ENCODE results near the gene STAT5B. TPM values are rescaled to one million over a fixed set of nuclear protein-coding genes. Genes with fewer than 3 reads are reported as not detected.
"Not testable (repeated sequence)": the region's sequence is repeated elsewhere in the genome, so short reads cannot be mapped to it uniquely, and the experiment has no call there.

Gene STAT5B
- total and polyA plus RNA-seq, 9 donors = 27.0 to 41.1 (median 35.7) TPM

DNA sequence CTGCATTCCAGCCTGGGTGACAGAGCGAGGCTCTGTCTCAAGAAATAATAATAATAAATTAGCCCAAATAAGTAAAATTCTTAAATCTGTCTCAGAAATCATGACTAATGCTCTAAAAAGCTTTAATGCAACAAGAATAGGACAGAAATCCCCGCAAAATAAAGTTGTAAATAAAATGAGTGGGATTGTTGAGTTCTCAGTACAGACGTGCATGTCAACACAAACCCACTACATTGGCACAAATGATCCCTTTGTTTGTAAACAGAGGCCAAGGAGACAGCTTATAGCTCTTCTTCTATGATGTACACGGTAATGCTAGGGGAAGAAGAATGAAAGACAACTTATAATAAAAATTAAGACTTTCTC, 6.0 kb downstream of the STAT5B start:
- DNase-seq = no peak
- Histone ChIP-seq H3K4me3 (ENCODE audit: low read length) (no peak overlapping the region), H3K9me3 (replicated peaks; ENCODE audit: control insufficient read depth, low read depth, low read length) (no peaks in the 10 kb centered on the region), H3K4me1 (ENCODE audit: control insufficient read depth, insufficient read depth, low read length) (peaks cover 6% of the 10 kb centered on the region), H3K27me3 (ENCODE audit: control insufficient read depth, insufficient read depth, low read length) (no peaks in the 10 kb centered on the region), H3K27ac (ENCODE audit: low read length) (no peak overlapping the region), H3K36me3 (ENCODE audit: control insufficient read depth, insufficient read depth, low read length) (no peaks in the 10 kb centered on the region)
- WGBS (ENCODE audit: insufficient coverage) = no CpG with 5 or more reads among the region's 4 CpGs

DNA sequence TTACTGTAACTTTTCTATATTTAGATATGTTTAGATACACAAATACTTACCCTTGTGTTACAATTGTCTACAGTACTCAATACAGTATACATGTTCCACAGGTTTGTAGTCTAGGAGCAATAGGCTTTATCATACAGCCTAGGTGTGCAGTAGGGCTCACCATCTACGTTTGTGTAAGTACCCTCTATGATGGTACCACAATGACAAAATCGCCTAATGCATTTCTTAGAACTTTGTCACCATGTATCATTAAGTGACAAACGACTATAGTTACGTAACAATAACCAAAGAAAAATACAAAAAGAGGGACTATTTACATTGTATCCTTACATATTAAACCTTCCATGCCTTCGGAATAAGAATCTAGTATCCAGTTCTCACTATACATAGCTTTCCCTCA, 8.0 kb downstream of the STAT5B start:
- Histone ChIP-seq H3K4me1 (ENCODE audit: control insufficient read depth, insufficient read depth, low read length) (no peaks in the 10 kb centered on the region), H3K4me3 (ENCODE audit: low read length) (no peak overlapping the region), H3K27me3 (ENCODE audit: control insufficient read depth, insufficient read depth, low read length) (no peaks in the 10 kb centered on the region), H3K9me3 (replicated peaks; ENCODE audit: control insufficient read depth, low read depth, low read length) (no peaks in the 10 kb centered on the region), H3K27ac (ENCODE audit: low read length) (no peak overlapping the region), H3K36me3 (ENCODE audit: control insufficient read depth, insufficient read depth, low read length) (no peaks in the 10 kb centered on the region)
- 86% methylated on average over 4 of the region's 5 CpGs for WGBS (ENCODE audit: insufficient coverage)
- DNase-seq = no peak

DNA sequence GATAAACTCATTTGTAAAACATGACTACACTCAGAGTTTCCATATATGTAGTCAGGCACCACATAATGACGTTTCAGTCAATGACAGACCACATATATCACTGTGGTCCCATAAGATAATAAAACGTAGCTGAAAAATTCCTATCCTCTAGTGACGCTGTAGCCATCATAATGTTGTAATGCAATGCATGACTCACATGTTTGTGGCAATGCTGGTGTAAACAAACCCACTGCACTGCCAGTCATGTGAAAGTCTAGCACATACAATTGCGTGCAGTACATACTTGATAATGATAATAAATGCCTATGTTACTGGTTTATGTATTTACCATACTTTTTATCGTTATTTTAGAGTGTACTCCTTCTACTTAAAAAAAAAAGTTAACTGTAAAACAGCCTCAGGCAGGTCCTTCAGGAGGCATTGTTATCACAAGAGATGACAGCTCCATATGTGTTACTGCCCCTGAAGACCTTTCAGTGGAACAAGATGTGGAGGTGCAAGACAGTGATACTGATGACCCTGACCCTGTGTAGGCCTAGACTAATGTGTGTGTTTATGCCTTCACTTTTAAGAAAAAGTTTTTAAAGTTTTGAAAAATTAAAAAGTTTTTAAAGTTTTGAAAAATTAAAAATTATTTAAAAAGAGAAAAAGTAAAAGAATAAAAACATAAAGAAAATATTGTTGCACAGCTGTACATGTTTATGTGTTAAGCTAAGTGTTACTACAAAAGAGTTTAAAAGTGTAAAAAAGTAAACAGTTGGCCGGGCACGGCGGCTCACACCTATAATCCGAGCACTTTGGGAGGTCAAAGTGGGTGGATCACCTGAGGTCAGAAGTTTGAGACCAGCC, 9.0 kb downstream of the STAT5B start:
- H3K9me3 ChIP-seq (replicated peaks; ENCODE audit: control insufficient read depth, low read depth, low read length) = no peaks in the 10 kb centered on the region
- no peak overlapping the region for H3K27ac ChIP-seq (ENCODE audit: low read length)
- no peaks in the 10 kb centered on the region for H3K27me3 ChIP-seq (ENCODE audit: control insufficient read depth, insufficient read depth, low read length)
- 72% methylated on average over 2 of the region's 9 CpGs for WGBS (ENCODE audit: insufficient coverage)
- no peak for DNase-seq
- H3K4me1 ChIP-seq (ENCODE audit: control insufficient read depth, insufficient read depth, low read length) = no peaks in the 10 kb centered on the region
- H3K4me3 ChIP-seq (ENCODE audit: low read length) = no peak overlapping the region
- no peaks in the 10 kb centered on the region for H3K36me3 ChIP-seq (ENCODE audit: control insufficient read depth, insufficient read depth, low read length)

DNA sequence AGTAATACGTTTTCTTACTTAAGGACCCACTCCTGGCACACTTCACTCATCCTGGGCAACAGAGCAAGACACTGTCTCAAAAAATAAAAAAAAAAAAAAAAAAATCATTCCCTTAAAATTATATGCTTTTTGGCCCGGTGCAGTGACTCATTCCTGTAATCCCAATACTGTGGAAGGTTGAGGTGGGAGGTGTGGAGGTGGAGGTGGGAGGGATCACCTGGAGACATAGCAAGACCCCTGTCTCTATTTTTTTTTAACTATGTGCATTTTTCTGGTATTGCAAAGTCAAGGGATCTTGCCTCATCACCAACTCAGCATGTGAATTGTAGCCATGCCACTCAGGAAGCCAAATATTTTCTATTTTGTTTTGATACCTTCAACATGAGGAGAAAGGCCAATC, 9.7 kb downstream of the STAT5B start:
- WGBS (ENCODE audit: insufficient coverage) = no CpG with 5 or more reads among the region's 2 CpGs

DNA sequence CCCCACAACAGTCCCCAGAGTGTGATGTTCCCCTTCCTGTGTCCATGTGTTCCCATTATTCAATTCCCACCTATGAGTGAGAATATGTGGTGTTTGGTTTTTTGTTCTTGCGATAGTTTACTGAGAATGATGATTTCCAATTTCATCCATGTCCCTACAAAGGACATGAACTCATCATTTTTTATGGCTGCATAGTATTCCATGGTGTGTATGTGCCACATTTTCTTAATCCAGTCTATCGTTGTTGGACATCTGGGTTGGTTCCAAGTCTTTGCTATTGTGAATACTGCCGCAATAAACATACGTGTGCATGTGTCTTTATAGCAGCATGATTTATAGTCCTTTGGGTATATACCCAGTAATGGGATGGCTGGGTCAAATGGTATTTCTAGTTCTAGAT, 11.8 kb downstream of the STAT5B start:
- not testable (repeated sequence) for H3K4me3 ChIP-seq (ENCODE audit: low read length); H3K36me3 ChIP-seq (ENCODE audit: control insufficient read depth, insufficient read depth, low read length); H3K9me3 ChIP-seq (replicated peaks; ENCODE audit: control insufficient read depth, low read depth, low read length); H3K27ac ChIP-seq (ENCODE audit: low read length); H3K27me3 ChIP-seq (ENCODE audit: control insufficient read depth, insufficient read depth, low read length); H3K4me1 ChIP-seq (ENCODE audit: control insufficient read depth, insufficient read depth, low read length); DNase-seq
- WGBS (ENCODE audit: insufficient coverage) = no CpG with 5 or more reads among the region's 4 CpGs

More for the DNA sequence above, 9.7 kb downstream of the STAT5B start:
- no peak for DNase-seq
- no peak overlapping the region for H3K27ac ChIP-seq (ENCODE audit: low read length)
- no peaks in the 10 kb centered on the region for H3K9me3 ChIP-seq (replicated peaks; ENCODE audit: control insufficient read depth, low read depth, low read length)
- no peaks in the 10 kb centered on the region for H3K36me3 ChIP-seq (ENCODE audit: control insufficient read depth, insufficient read depth, low read length)
- no peak overlapping the region for H3K4me3 ChIP-seq (ENCODE audit: low read length)
- H3K4me1 ChIP-seq (ENCODE audit: control insufficient read depth, insufficient read depth, low read length) = no peaks in the 10 kb centered on the region
- H3K27me3 ChIP-seq (ENCODE audit: control insufficient read depth, insufficient read depth, low read length) = no peaks in the 10 kb centered on the region

DNA sequence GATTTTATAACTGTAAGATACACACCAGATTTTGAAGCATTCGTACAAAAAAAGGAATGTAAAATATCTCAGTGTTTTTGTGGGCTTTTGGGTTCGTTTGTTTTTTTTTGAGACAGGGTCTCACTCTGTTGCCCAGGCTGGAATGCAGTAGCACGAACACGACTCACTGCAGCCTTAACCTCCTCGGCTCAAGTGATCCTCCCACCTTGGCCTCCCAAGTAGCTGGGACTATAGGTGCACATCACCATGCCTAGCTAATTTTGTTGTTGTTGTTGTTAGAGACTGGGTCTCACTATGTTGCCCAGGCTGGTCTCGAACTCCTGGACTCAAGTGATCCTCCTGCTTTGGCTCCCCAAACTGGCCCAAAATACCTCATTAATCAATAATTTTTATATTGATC, 15.9 kb downstream of the STAT5B start:
- Histone ChIP-seq H3K4me3 (ENCODE audit: low read length) (no peak overlapping the region), H3K4me1 (ENCODE audit: control insufficient read depth, insufficient read depth, low read length) (no peaks in the 10 kb centered on the region), H3K27ac (ENCODE audit: low read length) (no peak overlapping the region), H3K36me3 (ENCODE audit: control insufficient read depth, insufficient read depth, low read length) (no peaks in the 10 kb centered on the region), H3K27me3 (ENCODE audit: control insufficient read depth, insufficient read depth, low read length) (no peaks in the 10 kb centered on the region), H3K9me3 (replicated peaks; ENCODE audit: control insufficient read depth, low read depth, low read length) (no peaks in the 10 kb centered on the region)
- DNase-seq = no peak
- 100% methylated on average over 3 of the region's 6 CpGs for WGBS (ENCODE audit: insufficient coverage)

DNA sequence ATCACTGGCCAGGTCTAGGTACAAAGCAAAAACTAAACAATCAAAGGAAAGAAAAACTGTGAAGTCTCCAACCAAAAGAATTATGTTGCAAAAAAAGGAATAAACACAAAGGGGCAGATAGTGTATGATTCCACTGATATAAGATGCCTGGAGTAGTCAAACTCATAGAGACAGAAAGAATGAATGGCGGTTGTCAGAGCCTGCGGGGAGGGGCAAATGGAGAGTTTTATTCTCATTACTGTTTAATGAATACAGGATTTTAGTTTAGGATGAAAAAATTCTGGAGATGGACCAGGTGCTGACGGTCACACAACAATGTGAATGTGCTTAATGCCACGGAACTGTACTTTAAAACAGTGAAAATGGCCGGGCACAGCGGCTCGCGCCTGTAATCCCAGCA, 20.7 kb downstream of the STAT5B start:
- H3K27me3 ChIP-seq (ENCODE audit: control insufficient read depth, insufficient read depth, low read length) = no peaks in the 10 kb centered on the region
- DNase-seq = no peak
- no peaks in the 10 kb centered on the region for H3K36me3 ChIP-seq (ENCODE audit: control insufficient read depth, insufficient read depth, low read length)
- no peak overlapping the region for H3K27ac ChIP-seq (ENCODE audit: low read length)
- 94% methylated on average over 7 of the region's 8 CpGs for WGBS (ENCODE audit: insufficient coverage)
- no peaks in the 10 kb centered on the region for H3K9me3 ChIP-seq (replicated peaks; ENCODE audit: control insufficient read depth, low read depth, low read length)
- no peak overlapping the region for H3K4me3 ChIP-seq (ENCODE audit: low read length)
- peaks cover 6% of the 10 kb centered on the region for H3K4me1 ChIP-seq (ENCODE audit: control insufficient read depth, insufficient read depth, low read length)

DNA sequence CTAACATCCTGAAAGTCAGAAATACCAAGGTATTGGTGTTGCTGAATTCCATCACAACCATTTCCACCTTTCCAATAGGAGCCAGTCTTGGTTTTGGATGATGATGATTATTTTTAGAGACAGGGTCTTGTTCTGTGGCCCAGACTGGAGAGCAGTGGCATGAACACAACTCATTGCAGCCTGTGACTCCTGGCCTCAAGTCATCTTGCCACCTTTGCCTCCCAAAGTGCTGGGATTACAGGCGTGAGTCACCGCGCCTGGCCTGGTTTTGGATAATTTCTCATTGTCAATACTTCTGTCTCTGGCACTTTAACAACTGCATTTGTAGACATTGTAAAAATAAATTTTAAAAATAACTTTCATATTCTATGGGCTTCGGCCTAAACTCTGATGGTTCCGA, 22.6 kb downstream of the STAT5B start:
- Histone ChIP-seq H3K9me3 (replicated peaks; ENCODE audit: control insufficient read depth, low read depth, low read length) (no peaks in the 10 kb centered on the region), H3K27me3 (ENCODE audit: control insufficient read depth, insufficient read depth, low read length) (no peaks in the 10 kb centered on the region), H3K36me3 (ENCODE audit: control insufficient read depth, insufficient read depth, low read length) (no peaks in the 10 kb centered on the region), H3K4me1 (ENCODE audit: control insufficient read depth, insufficient read depth, low read length) (peaks cover 12% of the 10 kb centered on the region), H3K27ac (ENCODE audit: low read length) (peak overlapping the region; percentile 5), H3K4me3 (ENCODE audit: low read length) (no peak overlapping the region)
- no CpG with 5 or more reads among the region's 5 CpGs for WGBS (ENCODE audit: insufficient coverage)
- DNase-seq = no peak

DNA sequence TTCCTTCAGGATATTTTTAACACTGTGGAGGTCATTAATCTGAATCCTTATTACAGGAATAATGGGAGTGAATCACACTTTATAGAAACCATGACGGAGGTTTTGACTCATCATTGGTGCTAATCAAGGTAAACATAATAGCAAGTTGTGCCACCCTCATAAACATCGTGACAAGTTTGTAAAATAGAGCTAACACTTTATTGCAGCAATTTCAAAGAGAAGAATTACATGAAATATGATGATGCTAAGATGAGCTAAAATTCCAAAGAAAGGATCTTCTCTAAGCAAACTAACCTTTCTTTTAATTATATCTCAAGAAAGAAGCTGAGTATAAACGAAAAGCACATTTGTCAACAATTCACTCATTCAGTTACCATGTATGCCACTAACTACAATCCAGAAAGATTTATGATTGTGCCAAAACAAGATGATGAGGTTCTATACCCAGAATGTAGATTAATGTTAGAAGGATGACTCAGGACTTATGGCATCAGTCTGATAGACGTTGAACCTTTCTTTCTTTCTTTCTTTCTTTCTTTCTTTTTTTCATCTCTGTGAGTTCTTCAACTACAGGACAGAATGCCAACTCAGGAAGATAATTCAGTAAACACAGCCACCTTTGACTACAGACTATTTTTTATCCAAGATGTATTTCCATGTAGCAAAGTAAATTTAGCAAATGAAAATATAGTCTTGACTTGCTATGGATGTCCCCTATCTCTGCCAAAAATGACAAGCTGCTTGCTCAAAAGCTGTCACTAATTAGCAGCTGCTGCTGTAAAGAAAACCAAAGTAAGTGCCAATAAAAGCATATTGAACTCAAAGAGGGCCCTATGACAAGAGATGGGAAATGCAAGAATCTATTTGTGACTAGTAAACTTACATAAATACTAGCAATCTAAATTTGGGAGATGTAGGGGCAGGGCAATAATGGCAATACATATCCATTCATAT, 23.3 kb downstream of the STAT5B start:
- DNase-seq = peak; percentile 55
- Histone ChIP-seq H3K9me3 (replicated peaks; ENCODE audit: control insufficient read depth, low read depth, low read length) (no peaks in the 10 kb centered on the region), H3K36me3 (ENCODE audit: control insufficient read depth, insufficient read depth, low read length) (no peaks in the 10 kb centered on the region), H3K4me1 (ENCODE audit: control insufficient read depth, insufficient read depth, low read length) (peaks cover 15% of the 10 kb centered on the region), H3K27ac (ENCODE audit: low read length) (peak overlapping the region; percentile 32), H3K27me3 (ENCODE audit: control insufficient read depth, insufficient read depth, low read length) (no peaks in the 10 kb centered on the region), H3K4me3 (ENCODE audit: low read length) (no peak overlapping the region)
- no CpG with 5 or more reads among the region's 4 CpGs for WGBS (ENCODE audit: insufficient coverage)

DNA sequence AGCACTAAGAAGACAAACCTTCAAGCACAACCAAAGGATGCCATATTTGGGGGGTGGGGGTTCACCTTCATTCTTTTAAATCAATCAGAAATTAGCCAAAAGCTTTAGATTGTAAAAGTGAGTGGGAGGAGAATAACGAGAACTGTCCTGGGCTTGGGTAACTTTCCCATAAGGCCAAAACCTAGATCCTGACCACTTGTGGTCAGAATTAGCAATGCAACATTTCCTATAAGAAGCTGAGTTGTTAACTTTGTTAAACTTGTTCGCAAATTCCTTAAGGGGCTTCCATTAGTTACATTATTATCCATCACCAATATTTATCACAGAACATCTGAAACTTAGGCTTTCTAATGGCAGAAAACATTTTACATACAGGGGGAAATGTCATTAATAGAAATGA, 25.1 kb downstream of the STAT5B start:
- H3K36me3 ChIP-seq (ENCODE audit: control insufficient read depth, insufficient read depth, low read length) = no peaks in the 10 kb centered on the region
- WGBS (ENCODE audit: insufficient coverage) = no CpG with 5 or more reads among the region's 2 CpGs
- peaks cover 16% of the 10 kb centered on the region for H3K4me1 ChIP-seq (ENCODE audit: control insufficient read depth, insufficient read depth, low read length)
- H3K4me3 ChIP-seq (ENCODE audit: low read length) = no peak overlapping the region
- H3K27me3 ChIP-seq (ENCODE audit: control insufficient read depth, insufficient read depth, low read length) = no peaks in the 10 kb centered on the region
- H3K27ac ChIP-seq (ENCODE audit: low read length) = no peak overlapping the region
- peak; percentile 27 for DNase-seq
- H3K9me3 ChIP-seq (replicated peaks; ENCODE audit: control insufficient read depth, low read depth, low read length) = no peaks in the 10 kb centered on the region
